Motor neuron (in vitro differentiated cells): ENCODE results near the gene ACADVL. TPM values are rescaled to one million over a fixed set of nuclear protein-coding genes. Genes with fewer than 3 reads are reported as not detected.

Experiments used
- ATAC-seq, 8 experiments: fragments of 200-7000 bp; cut with Tn5 transposase; replicated peaks in 6 of 8; 2 replicates each; pipeline ENCODE4 v1.8.0; 2021; ENCODE audit warnings: mild to moderate bottlenecking in 8 of 8, moderate library complexity in 8 of 8
- H3K27ac ChIP-seq, 2 donors: fragments of 250-450 bp; sonication (Bioruptor Pico); 2 replicates each; pipeline ENCODE4 v1.9.0; 2021; ENCODE audit warnings: antibody characterized with exemption in 2 of 2, mild to moderate bottlenecking in 2 of 2, moderate library complexity in 1 of 2
- H3K4me1 ChIP-seq, 2 donors: fragments of 250-450 bp; sonication (Bioruptor Pico); replicated peaks in 1 of 2; 2 replicates each; pipeline ENCODE4 v1.6.1; 2021; ENCODE audit warnings: antibody characterized with exemption in 2 of 2, mild to moderate bottlenecking in 2 of 2, moderate library complexity in 1 of 2
- H3K4me3 ChIP-seq, 5 donors: fragments of 250-450 bp; sonication (Bioruptor Pico); 2 replicates each; pipeline ENCODE4 v1.9.0; 2021; ENCODE audit warnings: antibody characterized with exemption in 5 of 5, mild to moderate bottlenecking in 5 of 5, moderate library complexity in 4 of 5
- WGBS, 10 experiments: fragments of 450-650 bp; shearing (Covaris generic); methylation state at CpG; one replicate each; pipeline ENCODE4 v1.0.0; 2022; 5-methylcytosine and 5-hydroxymethylcytosine counted together
- in situ Hi-C, 9 experiments: fragments of 400-800 bp; cut with MboI; loops; one replicate each; pipeline ENCODE4 v1.15.0; 2021; ENCODE audit warnings: low sequenced_read_pairs in 9 of 9, low pct_unique_long_range_greater_than_20kb in 2 of 9; ENCODE audit not compliant: unreplicated experiment in 9 of 9
- total RNA-seq, 8 experiments: library from RNA; unstranded; fragments of 300-600 nt; gene quantifications; 2 replicates each; pipeline versions ENCODE4 v1.2.3 to v1.2.4, GENCODE V29; 2022

ACADVL gene
- total RNA-seq, 8 experiments from 2014 or later = 77.7 to 513 (median 215) TPM

DNA sequence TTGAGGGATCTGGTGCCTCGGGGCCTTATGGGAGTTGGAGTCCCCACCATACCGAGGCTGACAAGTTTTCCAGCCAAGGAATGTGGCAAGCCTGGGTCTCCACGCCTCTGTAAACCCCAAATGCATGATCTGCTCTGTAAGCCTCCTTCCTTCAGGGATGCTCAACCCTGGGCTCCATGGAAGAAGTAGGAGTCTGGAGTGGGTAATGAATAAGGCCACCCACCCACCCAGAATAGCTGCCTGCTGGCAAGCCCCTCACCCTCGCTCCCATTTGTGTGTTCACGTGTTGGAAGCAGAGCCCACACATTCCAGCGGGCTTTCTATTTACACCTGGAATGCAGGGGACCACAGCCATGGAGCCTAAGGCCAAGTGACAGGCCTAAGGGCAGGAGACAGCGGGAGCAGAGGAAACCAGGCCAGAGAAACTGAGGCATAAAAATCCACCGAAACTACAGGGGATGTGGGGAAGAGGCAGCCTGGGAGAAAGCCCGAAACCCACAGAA, 4.6 kb upstream of the ACADVL start:
- Histone ChIP-seq H3K27ac (peak overlapping the region; percentile 80 to 88), H3K4me1 (peaks cover 29 to 37% of the 10 kb centered on the region in 2 donors), H3K4me3 (peak overlapping the region; percentile 53 to 62 (median 56))
- in situ Hi-C loops = no loop called here
- ATAC-seq = peak in 4 of 8 experiments; percentile 0 to 1 (median 0)
- WGBS, 10 experiments = 0% methylated on average over 1 to 5 of the region's 9 CpGs; no CpG with 5 or more reads in 4 of the 10 experiments

DNA sequence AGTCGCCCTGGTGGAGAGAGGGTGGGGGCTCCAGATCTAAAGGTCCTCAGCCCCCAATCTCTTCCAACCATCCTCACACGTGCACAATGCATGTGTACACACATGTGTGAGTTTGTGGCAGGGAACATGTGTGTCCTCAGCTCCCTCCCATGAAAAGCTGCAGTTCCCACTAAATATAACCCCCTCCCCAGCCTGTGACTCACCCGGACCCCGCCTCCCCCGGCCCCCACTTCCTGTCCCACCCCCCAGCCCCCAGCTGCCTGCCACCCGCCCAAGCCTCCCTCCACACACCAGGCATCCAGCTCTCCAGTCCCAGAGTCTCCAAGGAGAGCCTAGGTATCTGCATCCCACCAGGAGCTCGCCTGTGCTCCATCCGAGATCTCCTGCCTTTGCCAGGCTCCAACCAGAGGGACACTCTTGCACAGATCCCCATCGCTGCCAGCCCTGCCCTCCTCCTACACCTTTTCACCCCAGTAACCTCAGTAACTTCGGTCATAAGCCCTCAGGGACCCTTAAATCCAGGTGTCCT, 4.0 kb upstream of the ACADVL start:
- Histone ChIP-seq H3K4me1 (peaks cover 34 to 41% of the 10 kb centered on the region in 2 donors), H3K27ac (peak overlapping the region; percentile 80 to 88), H3K4me3 (peak overlapping the region; percentile 53 to 62 (median 56))
- in situ Hi-C loops = no loop called here
- ATAC-seq = no peak
- 0% methylated on average over 1 of the region's 10 CpGs; no CpG with 5 or more reads in 9 of the 10 experiments for WGBS, 10 experiments

- ATAC-seq = no peak
- Histone ChIP-seq H3K4me3 (peak overlapping the region; percentile 53 to 62 (median 56)), H3K27ac (peak overlapping the region; percentile 46 to 69), H3K4me1 (peaks cover 33 to 41% of the 10 kb centered on the region in 2 donors)
- in situ Hi-C loops = no loop called here
- 0% methylated on average over 1 of the region's 7 CpGs; no CpG with 5 or more reads in 8 of the 10 experiments for WGBS, 10 experiments
Measured at GRCh38 chr17:7216242-7217112, 3.3 kb upstream of the ACADVL start.

DNA sequence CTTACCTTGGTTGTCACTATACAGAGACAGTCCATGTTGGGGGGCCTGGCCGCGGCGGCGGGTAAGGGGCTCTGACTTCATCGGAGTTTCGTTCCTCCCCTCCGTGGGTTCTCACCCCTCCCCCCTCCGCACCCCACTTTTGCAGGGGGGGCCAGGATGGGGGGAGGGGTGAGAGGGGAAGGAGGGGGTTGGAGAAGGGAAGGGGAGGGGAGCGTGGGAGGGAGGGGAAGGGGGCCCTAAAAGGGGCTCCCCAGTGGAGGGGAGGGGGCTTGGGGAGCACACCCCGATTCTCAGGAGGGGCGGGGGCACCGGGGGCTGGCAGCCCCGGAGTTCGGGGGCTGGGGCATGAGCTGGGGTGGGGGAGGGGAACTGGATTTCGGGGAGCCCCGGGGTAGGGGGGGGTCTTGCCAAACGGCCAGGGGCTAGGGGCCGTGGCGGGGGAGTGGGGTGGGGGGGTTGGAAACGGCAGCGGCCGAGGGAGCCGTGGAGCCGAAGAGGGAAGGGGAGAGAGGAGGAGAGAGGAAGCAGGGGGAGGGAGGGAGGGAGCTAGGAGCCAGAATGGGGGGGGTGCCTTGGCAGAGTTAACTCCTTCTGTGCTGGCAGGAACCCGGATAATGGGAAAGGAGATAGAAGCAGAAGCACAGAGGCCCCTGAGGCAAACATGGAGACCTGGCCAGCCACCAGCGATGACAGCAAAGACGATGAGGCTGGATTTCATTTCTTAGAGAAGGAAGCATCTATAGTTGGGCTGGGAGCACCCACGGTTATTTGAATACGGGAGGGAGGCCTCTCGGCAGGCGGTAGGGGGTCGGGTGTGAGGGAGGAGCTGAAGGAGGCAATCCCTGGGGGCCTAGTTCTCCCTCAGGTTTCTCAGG, 2.4 kb upstream of the ACADVL start:
- in situ Hi-C loops = no loop called here
- WGBS, 10 experiments = 0 to 20% methylated on average over 1 to 2 of the region's 32 CpGs; no CpG with 5 or more reads in 8 of the 10 experiments
- no peak for ATAC-seq
- H3K4me1 ChIP-seq = peaks cover 26 to 35% of the 10 kb centered on the region in 2 donors
- peak overlapping the region; percentile 53 to 62 (median 56) for H3K4me3 ChIP-seq
- H3K27ac ChIP-seq = peak overlapping the region; percentile 71 to 75

GRCh38 chr17:7218166-7218565, 1.6 kb upstream of the ACADVL start:
- in situ Hi-C loops = no loop called here
- peaks cover 19 to 30% of the 10 kb centered on the region in 2 donors for H3K4me1 ChIP-seq
- H3K4me3 ChIP-seq = peak overlapping the region; percentile 40 to 62 (median 56)
- WGBS, 10 experiments = 0 to 100% (median 50%) methylated on average over 1 of the region's 6 CpGs; no CpG with 5 or more reads in 6 of the 10 experiments
- no peak for ATAC-seq
- H3K27ac ChIP-seq = peak overlapping the region; percentile 71 to 75

DNA sequence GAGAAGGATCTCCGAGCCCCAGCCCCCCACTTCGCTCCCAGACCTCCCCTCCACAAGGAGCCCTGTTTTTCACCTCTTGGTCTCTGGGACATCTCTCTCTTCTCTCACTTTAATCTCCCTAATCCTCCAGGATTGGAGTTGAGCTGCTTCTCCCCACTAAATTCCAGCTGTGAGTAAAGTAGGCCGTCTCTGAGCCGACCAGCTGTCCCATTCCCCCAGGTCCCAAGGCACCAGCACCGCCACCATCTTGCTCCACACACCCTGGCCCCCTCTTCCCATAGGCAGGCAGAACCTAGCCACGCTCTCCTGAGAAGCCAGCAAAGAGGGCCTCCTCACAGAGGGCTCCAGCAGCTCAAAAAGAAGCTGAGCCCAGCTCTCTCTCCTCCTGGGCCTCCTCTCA, 980 bp upstream of the ACADVL start:
- no peak overlapping the region for H3K27ac ChIP-seq
- ATAC-seq = no peak
- 0 to 82% methylated on average over 1 to 4 of the region's 6 CpGs; no CpG with 5 or more reads in 8 of the 10 experiments for WGBS, 10 experiments
- in situ Hi-C loops = no loop called here
- H3K4me1 ChIP-seq = peaks cover 14 to 25% of the 10 kb centered on the region in 2 donors
- no peak overlapping the region for H3K4me3 ChIP-seq

GRCh38 chr17:7219229-7219811, 418 bp upstream of the ACADVL start:
- in situ Hi-C loops = no loop called here
- WGBS, 10 experiments = 0 to 100% (median 36%) methylated on average over 1 to 7 of the region's 12 CpGs; no CpG with 5 or more reads in 2 of the 10 experiments
- Histone ChIP-seq H3K4me3 (peak overlapping the region; percentile 72 to 91 (median 78)), H3K4me1 (peaks cover 14 to 25% of the 10 kb centered on the region in 2 donors), H3K27ac (peak overlapping the region in 1 of 2 donors; percentile 77)
- no peak for ATAC-seq

GRCh38 chr17:7220593-7221277, 997 bp downstream of the ACADVL start:
- Histone ChIP-seq H3K27ac (peak overlapping the region; percentile 68 to 77), H3K4me3 (peak overlapping the region; percentile 72 to 91 (median 78)), H3K4me1 (peaks cover 14 to 25% of the 10 kb centered on the region in 2 donors)
- WGBS, 10 experiments = 27 to 67% (median 60%) methylated on average over 1 to 3 of the region's 11 CpGs; no CpG with 5 or more reads in 7 of the 10 experiments
- ATAC-seq = peak in 4 of 8 experiments; percentile 4 to 34 (median 8)
- in situ Hi-C loops = no loop called here

DNA sequence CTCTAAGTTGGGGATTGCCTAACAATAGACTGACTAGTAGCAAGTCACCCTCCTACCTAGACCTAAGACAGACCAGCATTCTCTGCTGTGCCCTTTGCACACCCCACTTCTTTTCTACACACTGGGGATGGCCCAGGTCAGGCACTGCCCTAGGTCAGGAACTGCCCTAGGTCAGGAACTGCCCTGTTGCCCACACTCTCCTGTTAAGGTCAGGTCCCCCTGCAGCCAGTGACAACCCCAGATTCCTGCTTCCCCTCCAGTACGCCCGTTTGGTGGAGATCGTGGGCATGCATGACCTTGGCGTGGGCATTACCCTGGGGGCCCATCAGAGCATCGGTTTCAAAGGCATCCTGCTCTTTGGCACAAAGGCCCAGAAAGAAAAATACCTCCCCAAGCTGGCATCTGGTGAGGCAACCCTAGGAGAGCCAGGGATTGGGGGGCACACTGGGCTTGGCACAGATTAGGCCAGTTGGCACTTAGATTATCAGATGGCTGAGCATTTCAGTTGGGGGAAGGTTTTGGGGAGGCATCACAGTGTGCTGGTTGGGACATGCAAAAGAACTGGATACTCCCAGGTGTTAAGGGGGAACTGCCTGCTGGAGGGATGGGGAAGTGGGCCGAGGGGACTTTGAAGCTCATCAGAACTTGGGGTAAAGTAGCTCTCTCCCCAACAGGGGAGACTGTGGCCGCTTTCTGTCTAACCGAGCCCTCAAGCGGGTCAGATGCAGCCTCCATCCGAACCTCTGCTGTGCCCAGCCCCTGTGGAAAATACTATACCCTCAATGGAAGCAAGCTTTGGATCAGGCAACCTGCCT, 1.7 kb downstream of the ACADVL start:
- in situ Hi-C loops = no loop called here
- WGBS, 10 experiments = 0 to 100% (median 95%) methylated on average over 1 to 4 of the region's 10 CpGs; no CpG with 5 or more reads in 4 of the 10 experiments
- Histone ChIP-seq H3K27ac (no peak overlapping the region), H3K4me3 (no peak overlapping the region), H3K4me1 (peaks cover 14 to 25% of the 10 kb centered on the region in 2 donors)
- no peak for ATAC-seq

GRCh38 chr17:7222093-7222971, 2.6 kb downstream of the ACADVL start:
- H3K4me1 ChIP-seq = peaks cover 14 to 25% of the 10 kb centered on the region in 2 donors
- in situ Hi-C loops = no loop called here
- 0 to 100% (median 91%) methylated on average over 1 to 5 of the region's 15 CpGs; no CpG with 5 or more reads in 3 of the 10 experiments for WGBS, 10 experiments

More at GRCh38 chr17:7222093-7222971, 2.6 kb downstream of the ACADVL start:
- Histone ChIP-seq H3K4me3 (no peak overlapping the region), H3K27ac (no peak overlapping the region)
- ATAC-seq = no peak
